Measurements from ENCODE around the gene CLCN1. TPM values are rescaled to one million over a fixed set of nuclear protein-coding genes. Genes with fewer than 3 reads are reported as not detected.

The CLCN1 gene
- total RNA-seq, 4 donors from 2014 or later, result 0.64 TPM; not detected in 3

DNA sequence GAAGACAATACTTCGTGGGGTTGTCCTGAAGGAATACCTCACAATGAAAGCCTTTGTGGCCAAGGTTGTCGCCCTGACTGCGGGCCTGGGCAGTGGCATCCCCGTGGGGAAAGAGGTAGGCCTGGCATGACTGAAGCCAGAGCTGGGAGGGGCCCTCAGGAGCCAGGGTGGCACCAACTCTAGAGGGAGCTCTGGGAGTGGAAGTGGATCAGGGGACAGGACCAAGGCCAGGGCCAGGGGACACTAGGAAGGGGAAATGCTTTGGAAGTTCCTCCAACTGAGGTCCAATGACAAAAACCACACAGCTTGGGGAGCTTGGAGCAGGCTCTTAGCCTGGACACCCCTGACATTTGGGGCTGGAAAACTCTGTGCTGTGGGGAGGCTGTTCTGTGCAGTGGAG, 5.8 kb downstream of the CLCN1 start:
- Histone ChIP-seq H3K27me3 (no peaks in the 10 kb centered on the region), H3K36me3 (no peaks in the 10 kb centered on the region), H3K4me1 (peaks cover 7% of the 10 kb centered on the region), H3K9me3 (no peaks in the 10 kb centered on the region), H3K27ac (no peak overlapping the region), H3K4me3 (no peak overlapping the region)
- TF ChIP-seq CTCF (IDR thresholded peaks at IDR 0.05) (no peak), POLR2A (IDR thresholded peaks at IDR 0.05) (no peak), EP300 (IDR thresholded peaks at IDR 0.05) (no peak), POLR2AphosphoS5 (IDR thresholded peaks at IDR 0.05) (no peak)
- WGBS, result 81% methylated on average over 4 of the region's 4 CpGs
- no peak for DNase-seq (ENCODE audit: low spot score in 2 of 2)

- Histone ChIP-seq H3K4me1 (peaks cover 7% of the 10 kb centered on the region), H3K27me3 (no peaks in the 10 kb centered on the region), H3K9me3 (no peaks in the 10 kb centered on the region), H3K27ac (no peak overlapping the region), H3K4me3 (no peak overlapping the region), H3K36me3 (no peaks in the 10 kb centered on the region)
- DNase-seq (ENCODE audit: low spot score in 2 of 2), result no peak
- WGBS, result 76% methylated on average over 23 of the region's 23 CpGs
- TF ChIP-seq EP300 (IDR thresholded peaks at IDR 0.05) (no peak), POLR2A (IDR thresholded peaks at IDR 0.05) (no peak), CTCF (IDR thresholded peaks at IDR 0.05) (no peak), POLR2AphosphoS5 (IDR thresholded peaks at IDR 0.05) (no peak)
Measured at GRCh38 chr7:143322760-143323633, 7.1 kb downstream of the CLCN1 start.

DNA sequence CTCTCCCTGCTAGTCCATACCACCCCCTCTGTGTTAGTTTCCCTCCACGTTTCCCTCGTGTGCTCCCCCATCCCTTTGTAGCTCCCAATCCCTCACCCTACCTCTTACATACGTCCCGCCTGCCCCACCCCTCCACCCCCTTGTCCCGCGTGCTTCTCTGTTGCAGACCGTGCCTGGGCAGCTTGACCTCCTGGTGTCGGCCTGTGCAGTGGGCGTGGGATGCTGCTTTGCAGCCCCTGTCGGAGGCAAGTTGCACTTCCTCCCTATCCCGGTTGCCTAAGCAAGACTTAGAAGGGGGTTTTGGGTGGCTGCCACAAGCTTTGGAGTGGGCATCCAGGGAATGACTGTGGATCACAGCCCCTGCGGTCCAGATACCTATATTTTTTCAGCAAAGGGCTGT, 7.7 kb downstream of the CLCN1 start:
- H3K27ac ChIP-seq, result no peak overlapping the region
- peaks cover 7% of the 10 kb centered on the region for H3K4me1 ChIP-seq
- TF ChIP-seq CTCF (IDR thresholded peaks at IDR 0.05) (no peak), POLR2AphosphoS5 (IDR thresholded peaks at IDR 0.05) (no peak), POLR2A (IDR thresholded peaks at IDR 0.05) (no peak), EP300 (IDR thresholded peaks at IDR 0.05) (no peak)
- WGBS, result 70% methylated on average over 12 of the region's 12 CpGs
- H3K27me3 ChIP-seq, result no peaks in the 10 kb centered on the region
- no peaks in the 10 kb centered on the region for H3K9me3 ChIP-seq
- H3K36me3 ChIP-seq, result no peaks in the 10 kb centered on the region
- DNase-seq (ENCODE audit: low spot score in 2 of 2), result no peak
- H3K4me3 ChIP-seq, result no peak overlapping the region

DNA sequence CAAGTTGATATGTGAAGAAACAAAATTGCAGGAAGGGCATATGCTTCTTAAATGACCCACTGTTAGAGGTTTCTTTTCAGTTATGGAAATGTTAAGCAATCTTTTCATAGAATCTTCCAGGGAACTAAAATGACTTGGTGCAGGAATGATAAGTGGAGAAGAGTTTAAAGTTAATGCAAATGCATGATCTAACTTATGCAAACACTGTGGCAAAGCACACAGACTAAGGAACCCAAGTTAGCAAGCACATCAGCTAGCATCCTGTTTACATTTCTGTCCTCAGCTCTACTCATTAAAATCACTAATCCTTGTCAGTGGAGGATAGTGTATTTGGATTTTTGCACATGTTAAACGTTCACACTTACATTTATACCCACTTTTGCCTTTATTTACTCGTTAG, 9.3 kb downstream of the CLCN1 start:
- H3K36me3 ChIP-seq, result no peaks in the 10 kb centered on the region
- 69% methylated on average over 2 of the region's 2 CpGs for WGBS
- no peaks in the 10 kb centered on the region for H3K27me3 ChIP-seq
- H3K9me3 ChIP-seq, result no peaks in the 10 kb centered on the region
- no peak for TF ChIP-seq EP300 (IDR thresholded peaks at IDR 0.05)
- TF ChIP-seq POLR2A (IDR thresholded peaks at IDR 0.05), result no peak
- TF ChIP-seq POLR2AphosphoS5 (IDR thresholded peaks at IDR 0.05), result no peak
- no peak for TF ChIP-seq CTCF (IDR thresholded peaks at IDR 0.05)
- no peak overlapping the region for H3K27ac ChIP-seq
- DNase-seq (ENCODE audit: low spot score in 2 of 2), result no peak
- H3K4me1 ChIP-seq, result no peaks in the 10 kb centered on the region
- H3K4me3 ChIP-seq, result no peak overlapping the region

- WGBS, result over 99% methylated on average over 5 of the region's 5 CpGs
- no peak overlapping the region for H3K27ac ChIP-seq
- H3K27me3 ChIP-seq, result no peaks in the 10 kb centered on the region
- H3K36me3 ChIP-seq, result no peaks in the 10 kb centered on the region
- H3K4me3 ChIP-seq, result no peak overlapping the region
- H3K4me1 ChIP-seq, result peaks cover 9% of the 10 kb centered on the region
- TF ChIP-seq POLR2A (IDR thresholded peaks at IDR 0.05) (no peak), EP300 (IDR thresholded peaks at IDR 0.05) (no peak), POLR2AphosphoS5 (IDR thresholded peaks at IDR 0.05) (no peak), CTCF (IDR thresholded peaks at IDR 0.05) (no peak)
- H3K9me3 ChIP-seq, result no peaks in the 10 kb centered on the region
- DNase-seq (ENCODE audit: low spot score in 2 of 2), result no peak
Measured at GRCh38 chr7:143327903-143328302, 12.0 kb downstream of the CLCN1 start.

Measured in suprapubic skin (tissue), 4 donors.